OCI-LY1 (cell line): Measurements from ENCODE around the gene ERO1A.

Experiments
- H2AFZ ChIP-seq: fragments of 200-600 bp; sonication (generic), shearing (Covaris generic); 2 replicates; pipeline ENCODE4 v1.6.0; 2014; ENCODE audit warnings: antibody characterized with exemption, mild to moderate bottlenecking, low read length
- H3F3A ChIP-seq: fragments of 200-600 bp; sonication (generic), shearing (Covaris generic); 2 replicates; pipeline ENCODE4 v1.6.0; 2014; ENCODE audit warnings: mild to moderate bottlenecking, antibody characterized with exemption, low read length, moderate library complexity; ENCODE audit not compliant: insufficient read depth
- H3K27ac ChIP-seq: fragments of 200-600 bp; sonication (generic); 2 replicates; pipeline ENCODE4 v1.5.1; 2014; ENCODE audit warnings: low read length, mixed run types, mild to moderate bottlenecking, low read depth; ENCODE audit not compliant: poor library complexity, severe bottlenecking
- H3K27me3 ChIP-seq: fragments of 200-600 bp; sonication (generic); 2 replicates; pipeline ENCODE4 v1.6.0; 2014; ENCODE audit warnings: antibody characterized with exemption, mild to moderate bottlenecking, low read length, moderate library complexity; ENCODE audit not compliant: insufficient read depth
- H3K36me3 ChIP-seq: fragments of 200-600 bp; sonication (generic); 2 replicates; pipeline ENCODE4 v1.6.1; 2014; ENCODE audit warnings: mild to moderate bottlenecking, antibody characterized with exemption, low read length, moderate library complexity, mixed read lengths; ENCODE audit not compliant: insufficient read depth
- H3K4me1 ChIP-seq: fragments of 200-600 bp; sonication (generic); 2 replicates; pipeline ENCODE4 v1.5.1; 2014; ENCODE audit warnings: mild to moderate bottlenecking, low read length, moderate library complexity; ENCODE audit not compliant: insufficient read depth, severe bottlenecking
- H3K4me2 ChIP-seq: fragments of 200-600 bp; sonication (generic), shearing (Covaris generic); 2 replicates; pipeline ENCODE4 v1.6.1; 2014; ENCODE audit warnings: low read length
- H3K4me3 ChIP-seq: fragments of 200-600 bp; sonication (generic); 2 replicates; pipeline ENCODE4 v1.5.1; 2014; ENCODE audit warnings: low read length, low read depth, mild to moderate bottlenecking, mixed read lengths; ENCODE audit not compliant: poor library complexity, severe bottlenecking
- H3K79me2 ChIP-seq: fragments of 200-600 bp; shearing (Covaris generic); 2 replicates; pipeline ENCODE4 v1.6.1; 2016; ENCODE audit warnings: mixed run types, low read length, mixed read lengths; ENCODE audit not compliant: insufficient read depth
- H3K9ac ChIP-seq: fragments of 200-600 bp; sonication (generic), shearing (Covaris generic); 2 replicates; pipeline ENCODE4 v1.6.1; 2014; ENCODE audit warnings: mild to moderate bottlenecking, low read length, mixed read lengths
- H3K9me2 ChIP-seq: fragments of 200-600 bp; sonication (generic), shearing (Covaris generic); 2 replicates; pipeline ENCODE4 v1.6.1; 2014; ENCODE audit warnings: low read depth, mild to moderate bottlenecking, low read length, mixed read lengths
- H3K9me3 ChIP-seq: fragments of 200-600 bp; shearing (Covaris generic); 2 replicates; pipeline ENCODE4 v1.6.1; 2014; ENCODE audit warnings: low read length, mixed read lengths
- H4K20me1 ChIP-seq: fragments of 200-600 bp; sonication (generic), shearing (Covaris generic); 2 replicates; pipeline ENCODE4 v1.6.0; 2016; ENCODE audit warnings: mild to moderate bottlenecking, low read length; ENCODE audit not compliant: insufficient read depth
- EZH2 ChIP-seq: fragments of 200-600 bp; sonication (generic), shearing (Covaris generic); IDR thresholded peaks from 2 replicates; pipeline ENCODE4 v1.8.0; 2017; ENCODE audit warnings: borderline replicate concordance, mixed run types, mild to moderate bottlenecking, antibody characterized with exemption, low read length, moderate library complexity, mixed read lengths
- TF ChIP-seq, protein P1 (sequence below): fragments of 200-600 bp; sonication (generic), shearing (Covaris generic); IDR thresholded peaks from 2 replicates; pipeline ENCODE4 v1.5.1; 2017; ENCODE audit warnings: mild to moderate bottlenecking, antibody characterized with exemption, low read length, moderate library complexity, mixed read lengths

ERO1A gene

GRCh38 chr14:52724360-52724644 is 28.9 kb upstream of the ERO1A start:
- Histone ChIP-seq H3K4me1 (peaks cover 3% of the 10 kb centered on the region), H3K9me2 (no peaks in the 10 kb centered on the region), H3K79me2 (no peaks in the 10 kb centered on the region), H3K4me3 (no peak overlapping the region), H2AFZ (no peak overlapping the region), H3K27me3 (no peaks in the 10 kb centered on the region), H3K9me3 (no peaks in the 10 kb centered on the region), H3K4me2 (no peak overlapping the region), H3K9ac (no peak overlapping the region), H3K27ac (no peak overlapping the region), H4K20me1 (no peaks in the 10 kb centered on the region), H3F3A (0 out of 2 replicates have a peak, but pooled peaks cover 3% of the 10 kb centered on the region), H3K36me3 (peaks cover 83% of the 10 kb centered on the region)
- no peak for TF ChIP-seq EZH2
- TF ChIP-seq, protein P1, sequence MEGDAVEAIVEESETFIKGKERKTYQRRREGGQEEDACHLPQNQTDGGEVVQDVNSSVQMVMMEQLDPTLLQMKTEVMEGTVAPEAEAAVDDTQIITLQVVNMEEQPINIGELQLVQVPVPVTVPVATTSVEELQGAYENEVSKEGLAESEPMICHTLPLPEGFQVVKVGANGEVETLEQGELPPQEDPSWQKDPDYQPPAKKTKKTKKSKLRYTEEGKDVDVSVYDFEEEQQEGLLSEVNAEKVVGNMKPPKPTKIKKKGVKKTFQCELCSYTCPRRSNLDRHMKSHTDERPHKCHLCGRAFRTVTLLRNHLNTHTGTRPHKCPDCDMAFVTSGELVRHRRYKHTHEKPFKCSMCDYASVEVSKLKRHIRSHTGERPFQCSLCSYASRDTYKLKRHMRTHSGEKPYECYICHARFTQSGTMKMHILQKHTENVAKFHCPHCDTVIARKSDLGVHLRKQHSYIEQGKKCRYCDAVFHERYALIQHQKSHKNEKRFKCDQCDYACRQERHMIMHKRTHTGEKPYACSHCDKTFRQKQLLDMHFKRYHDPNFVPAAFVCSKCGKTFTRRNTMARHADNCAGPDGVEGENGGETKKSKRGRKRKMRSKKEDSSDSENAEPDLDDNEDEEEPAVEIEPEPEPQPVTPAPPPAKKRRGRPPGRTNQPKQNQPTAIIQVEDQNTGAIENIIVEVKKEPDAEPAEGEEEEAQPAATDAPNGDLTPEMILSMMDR = no peak

- no peak overlapping the region for H3K9ac ChIP-seq
- peaks cover 3% of the 10 kb centered on the region for H3K4me1 ChIP-seq
- TF ChIP-seq EZH2 = no peak
- TF ChIP-seq, protein P1 = no peak
- H3K9me2 ChIP-seq = no peaks in the 10 kb centered on the region
- no peak overlapping the region for H3K27ac ChIP-seq
- no peaks in the 10 kb centered on the region for H4K20me1 ChIP-seq
- H3K79me2 ChIP-seq = no peaks in the 10 kb centered on the region
- H3K4me2 ChIP-seq = no peak overlapping the region
- H3K27me3 ChIP-seq = no peaks in the 10 kb centered on the region
- 0 out of 2 replicates have a peak, but pooled peaks cover 3% of the 10 kb centered on the region for H3F3A ChIP-seq
- H2AFZ ChIP-seq = no peak overlapping the region
- H3K4me3 ChIP-seq = no peak overlapping the region
- no peaks in the 10 kb centered on the region for H3K9me3 ChIP-seq
- H3K36me3 ChIP-seq = peaks cover 89% of the 10 kb centered on the region
Measured at GRCh38 chr14:52723514-52724359, 28.4 kb upstream of the ERO1A start.

- H3K9ac ChIP-seq = no peak overlapping the region
- H3K27ac ChIP-seq = no peak overlapping the region
- H3F3A ChIP-seq = no peaks in the 10 kb centered on the region
- TF ChIP-seq EZH2 = no peak
- TF ChIP-seq, protein P1 = no peak
- no peaks in the 10 kb centered on the region for H3K4me1 ChIP-seq
- H3K36me3 ChIP-seq = peaks cover 92% of the 10 kb centered on the region
- no peak overlapping the region for H3K4me2 ChIP-seq
- no peaks in the 10 kb centered on the region for H4K20me1 ChIP-seq
- H3K79me2 ChIP-seq = no peaks in the 10 kb centered on the region
- no peaks in the 10 kb centered on the region for H3K9me2 ChIP-seq
- H3K9me3 ChIP-seq = no peaks in the 10 kb centered on the region
- no peak overlapping the region for H3K4me3 ChIP-seq
- no peak overlapping the region for H2AFZ ChIP-seq
- H3K27me3 ChIP-seq = no peaks in the 10 kb centered on the region
Measured at GRCh38 chr14:52716155-52716554, 20.8 kb upstream of the ERO1A start.
